Neutrophil (primary cell): ENCODE results near the gene IRAK1.

Experiments used
- H3K27ac ChIP-seq: fragments of 200-600 bp; sonication (generic); 2 replicates; pipeline ENCODE4 v1.5.1; 2016; ENCODE audit warnings: mild to moderate bottlenecking, moderate library complexity
- H3K27me3 ChIP-seq: fragments of 200-600 bp; sonication (generic); 2 replicates; pipeline ENCODE4 v1.6.0; 2016; ENCODE audit warnings: mild to moderate bottlenecking
- H3K36me3 ChIP-seq: fragments of 200-600 bp; sonication (generic); 2 replicates; pipeline ENCODE4 v1.5.1; 2017
- H3K4me1 ChIP-seq, 2 experiments: fragments of 200-600 bp in 1 of 2; sonication (generic) in 1 of 2; 1 replicate in 1 of 2; 2 replicates in 1 of 2; pipeline versions ENCODE4 v1.5.1 to v1.6.1; 2013 to 2016; ENCODE audit warnings: low read depth in 1 of 2, low read length in 1 of 2, mild to moderate bottlenecking in 1 of 2, moderate library complexity in 1 of 2; ENCODE audit not compliant: control insufficient read depth in 1 of 2, insufficient read depth in 1 of 2
- H3K4me3 ChIP-seq, 2 experiments: fragments of 200-600 bp in 1 of 2; sonication (generic) in 1 of 2; 1 replicate in 1 of 2; 2 replicates in 1 of 2; pipeline ENCODE4 v1.5.1; 2013 to 2016; ENCODE audit warnings: low read depth in 1 of 2, low read length in 1 of 2, mild to moderate bottlenecking in 1 of 2, moderate library complexity in 1 of 2
- H3K9me3 ChIP-seq: fragments of 200-600 bp; sonication (generic); 2 replicates; pipeline ENCODE4 v1.5.1; 2016
- TF ChIP-seq, protein P1 (sequence below): fragments of 200-600 bp; sonication (generic); IDR thresholded peaks from 2 replicates; pipeline ENCODE4 v1.5.1; 2016; ENCODE audit warnings: antibody characterized with exemption

Gene IRAK1

DNA sequence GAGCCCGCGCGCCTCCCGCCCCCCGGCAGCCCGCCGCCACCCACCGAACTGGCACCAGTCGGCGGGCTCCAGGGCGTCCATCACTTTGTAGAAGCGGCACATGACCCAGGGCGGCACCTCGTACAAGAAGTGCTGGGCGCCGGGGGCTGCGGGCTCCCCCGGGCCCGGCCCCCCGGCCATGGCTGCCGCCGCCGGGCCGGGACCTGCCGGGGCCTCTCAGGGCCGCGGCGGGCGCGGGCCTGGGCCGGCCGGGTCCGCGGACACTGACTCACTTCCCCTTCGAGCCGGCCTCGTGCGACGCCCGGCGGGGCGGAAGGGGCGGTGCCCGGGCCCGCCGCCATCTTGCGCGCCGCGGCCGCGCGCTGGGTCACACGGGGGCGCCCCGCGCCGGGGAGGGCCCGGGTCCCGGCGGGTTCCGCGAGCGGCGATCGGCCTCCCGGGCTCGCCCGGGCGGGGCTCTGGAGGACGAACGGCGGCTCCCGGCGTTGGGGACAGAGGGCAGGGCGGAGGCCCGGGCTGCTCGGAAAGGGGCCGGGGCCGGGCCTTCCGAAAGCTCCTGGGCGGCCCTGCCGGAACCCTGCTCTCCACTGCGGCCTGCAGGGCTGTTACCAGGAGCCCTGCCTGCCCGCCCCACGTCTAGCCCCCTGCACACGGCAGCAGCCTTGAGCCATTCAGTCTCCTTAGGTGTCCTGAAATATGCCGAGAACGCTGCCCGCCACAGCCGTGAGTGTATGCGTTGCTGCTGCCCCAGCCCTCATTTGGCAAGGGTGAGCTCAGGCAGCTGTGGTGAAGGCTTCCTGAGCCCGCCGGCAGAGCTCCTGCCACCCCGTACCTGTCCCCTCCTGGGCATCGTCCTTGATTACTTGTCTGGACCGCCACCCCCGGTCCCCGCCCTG, at the start of gene IRAK1:
TSS of gene IRAK1 (minus strand) at position 270 of the 896 bp plus-strand sequence. CDS start at position 180, 90 bp downstream.
- TF ChIP-seq, protein P1, sequence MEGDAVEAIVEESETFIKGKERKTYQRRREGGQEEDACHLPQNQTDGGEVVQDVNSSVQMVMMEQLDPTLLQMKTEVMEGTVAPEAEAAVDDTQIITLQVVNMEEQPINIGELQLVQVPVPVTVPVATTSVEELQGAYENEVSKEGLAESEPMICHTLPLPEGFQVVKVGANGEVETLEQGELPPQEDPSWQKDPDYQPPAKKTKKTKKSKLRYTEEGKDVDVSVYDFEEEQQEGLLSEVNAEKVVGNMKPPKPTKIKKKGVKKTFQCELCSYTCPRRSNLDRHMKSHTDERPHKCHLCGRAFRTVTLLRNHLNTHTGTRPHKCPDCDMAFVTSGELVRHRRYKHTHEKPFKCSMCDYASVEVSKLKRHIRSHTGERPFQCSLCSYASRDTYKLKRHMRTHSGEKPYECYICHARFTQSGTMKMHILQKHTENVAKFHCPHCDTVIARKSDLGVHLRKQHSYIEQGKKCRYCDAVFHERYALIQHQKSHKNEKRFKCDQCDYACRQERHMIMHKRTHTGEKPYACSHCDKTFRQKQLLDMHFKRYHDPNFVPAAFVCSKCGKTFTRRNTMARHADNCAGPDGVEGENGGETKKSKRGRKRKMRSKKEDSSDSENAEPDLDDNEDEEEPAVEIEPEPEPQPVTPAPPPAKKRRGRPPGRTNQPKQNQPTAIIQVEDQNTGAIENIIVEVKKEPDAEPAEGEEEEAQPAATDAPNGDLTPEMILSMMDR, result no peak
- Histone ChIP-seq H3K9me3 (no peaks in the 10 kb centered on the region), H3K4me3 (peak within 1 kb of the TSS; percentile 62 to 65), H3K27me3 (no peaks in the 10 kb centered on the region), H3K27ac (peak within 1 kb of the TSS; percentile 91), H3K36me3 (peaks cover 19% of the 10 kb centered on the region), H3K4me1 (peaks cover 25 to 26% of the 10 kb centered on the region in 2 experiments)

DNA sequence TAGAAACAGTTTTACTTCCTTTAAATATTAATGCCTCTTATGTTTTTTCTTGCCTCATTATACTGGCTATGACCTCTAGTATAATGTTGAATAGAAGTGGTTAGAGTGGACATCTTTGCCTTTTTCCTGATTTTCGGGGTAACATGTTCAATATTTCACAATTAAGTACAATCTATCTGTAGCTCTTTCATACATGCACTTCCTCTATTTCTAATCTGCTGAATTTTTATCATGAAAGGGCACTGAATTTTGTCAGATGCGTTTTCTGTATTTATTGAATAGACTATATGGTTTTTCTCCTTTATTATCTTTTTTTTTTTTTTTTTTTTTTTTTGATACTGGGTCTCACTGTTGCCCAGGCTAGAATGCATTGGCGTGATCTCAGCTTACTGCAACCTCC, 48.9 kb upstream of the IRAK1 start:
- Histone ChIP-seq H3K4me3 (no peak overlapping the region), H3K27ac (peak overlapping the region; percentile 55), H3K36me3 (no peaks in the 10 kb centered on the region), H3K4me1 (peaks cover 18 to 30% of the 10 kb centered on the region in 2 experiments), H3K27me3 (no peaks in the 10 kb centered on the region), H3K9me3 (no peaks in the 10 kb centered on the region)
- TF ChIP-seq, protein P1, result no peak

DNA sequence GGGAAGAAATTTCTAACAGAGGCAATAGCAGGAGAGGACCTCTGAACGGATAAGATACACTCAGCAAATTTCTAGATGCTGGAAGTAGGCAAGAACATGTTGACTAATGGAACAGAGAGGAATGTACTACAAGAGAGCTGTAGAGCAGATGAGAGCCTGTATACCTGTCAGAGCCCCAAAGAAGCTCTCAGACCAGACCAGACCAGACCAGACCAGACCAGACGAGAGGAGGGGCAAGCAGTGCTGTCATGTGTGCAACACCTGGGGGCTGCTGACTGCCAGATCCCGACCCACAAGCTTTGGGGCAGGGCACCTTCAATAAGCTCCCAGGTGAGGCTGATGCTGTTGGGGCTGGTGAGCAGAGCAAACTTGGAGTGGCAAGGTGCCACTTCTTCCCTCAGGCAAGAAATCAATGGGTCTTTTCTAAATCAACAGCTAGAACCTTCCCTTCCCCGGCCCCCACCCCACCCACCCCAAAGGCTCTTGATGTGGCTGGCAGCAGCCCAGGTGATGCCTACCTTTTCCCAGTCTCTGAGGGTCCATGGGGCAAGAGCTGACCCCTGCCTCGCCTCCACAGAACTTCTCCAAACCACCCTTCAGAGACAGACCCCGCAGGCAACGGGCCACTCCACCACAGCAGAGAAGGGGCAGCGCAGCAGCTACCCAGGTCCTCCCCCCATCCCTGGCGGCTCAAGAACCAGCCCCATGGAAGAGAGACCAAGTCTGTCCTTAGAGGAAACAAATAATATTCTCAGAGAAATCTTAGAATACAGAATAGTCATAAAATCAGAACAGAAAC, 45.1 kb upstream of the IRAK1 start:
- Histone ChIP-seq H3K27ac (peak overlapping the region; percentile 58), H3K4me1 (peaks cover 44 to 54% of the 10 kb centered on the region in 2 experiments), H3K9me3 (no peaks in the 10 kb centered on the region), H3K4me3 (no peak overlapping the region), H3K36me3 (no peaks in the 10 kb centered on the region), H3K27me3 (no peaks in the 10 kb centered on the region)
- TF ChIP-seq, protein P1, result no peak

DNA sequence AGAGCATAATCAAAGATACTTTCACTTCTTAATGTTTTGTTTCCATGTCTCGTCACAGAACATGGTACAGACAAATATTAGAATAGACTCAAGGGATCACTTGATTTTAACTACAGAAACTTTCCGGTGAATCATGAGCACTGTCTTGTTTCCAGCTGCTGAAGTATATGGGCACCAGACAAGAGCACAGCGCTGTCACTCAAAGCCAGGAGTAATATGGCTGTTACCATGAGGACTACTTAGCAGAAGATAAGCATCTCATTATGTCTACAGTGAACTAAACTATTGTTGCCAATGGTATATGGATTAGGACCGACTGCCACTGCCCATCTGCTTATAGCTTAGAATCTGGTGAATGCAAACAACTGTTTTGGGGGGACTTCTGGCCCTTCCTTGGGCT, 43.5 kb upstream of the IRAK1 start:
- H3K9me3 ChIP-seq, result no peaks in the 10 kb centered on the region
- TF ChIP-seq, protein P1, result no peak
- H3K4me1 ChIP-seq, result peaks cover 60 to 66% of the 10 kb centered on the region in 2 experiments
- H3K27me3 ChIP-seq, result no peaks in the 10 kb centered on the region
- no peak overlapping the region for H3K4me3 ChIP-seq
- H3K36me3 ChIP-seq, result peaks cover under 1% of the 10 kb centered on the region
- H3K27ac ChIP-seq, result peak overlapping the region; percentile 58

DNA sequence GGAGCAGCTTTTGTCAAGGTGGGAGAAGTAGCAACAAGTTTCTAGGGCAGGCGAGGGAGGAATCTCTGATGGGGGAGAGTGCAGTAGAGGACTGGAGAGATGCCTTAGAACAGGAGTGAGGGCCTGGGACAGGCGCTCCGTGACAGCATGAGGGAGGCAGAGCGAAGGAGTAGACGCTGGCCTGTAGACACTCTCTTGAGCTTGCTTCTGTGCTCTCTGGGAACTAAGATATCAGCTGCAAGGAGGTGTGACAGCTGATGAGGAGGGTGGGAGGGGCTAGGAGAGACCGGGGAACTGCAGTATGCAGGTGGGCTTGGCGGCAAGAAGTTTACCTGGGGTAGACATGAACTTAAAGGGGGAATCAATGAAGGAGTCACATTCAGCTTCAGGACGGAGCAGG, 42.1 kb upstream of the IRAK1 start:
- Histone ChIP-seq H3K27me3 (no peaks in the 10 kb centered on the region), H3K4me1 (peaks cover 66 to 68% of the 10 kb centered on the region in 2 experiments), H3K9me3 (no peaks in the 10 kb centered on the region), H3K36me3 (peaks cover 6% of the 10 kb centered on the region), H3K4me3 (no peak overlapping the region), H3K27ac (peak overlapping the region; percentile 78)
- TF ChIP-seq, protein P1, result no peak
